Measurements from ENCODE around the gene RNASET2.
"Not testable (repeated sequence)": the region's sequence is repeated elsewhere in the genome, so short reads cannot be mapped to it uniquely, and the experiment has no call there.

Gene RNASET2

GRCh38 chr6:166904101-166904746, 52.1 kb downstream of the RNASET2 start:
- Histone ChIP-seq H3K9ac (ENCODE audit: low read length) (no peak overlapping the region), H3K4me1 (ENCODE audit: insufficient read depth, low read length) (no peaks in the 10 kb centered on the region), H3K27me3 (ENCODE audit: control insufficient read depth in 1 of 2, insufficient read depth in 2 of 2, low read length in 2 of 2) (no peaks in the 10 kb centered on the region), H3K36me3 (ENCODE audit: insufficient read depth, low read length) (no peaks in the 10 kb centered on the region), H3K4me3 (ENCODE audit: low read depth in 1 of 2, low read length in 2 of 2) (no peak overlapping the region), H3K27ac (ENCODE audit: low read depth, low read length) (no peak overlapping the region), H3K9me3 (ENCODE audit: low read length) (no peaks in the 10 kb centered on the region)

- no peak overlapping the region for H3K4me3 ChIP-seq (ENCODE audit: low read depth in 1 of 2, low read length in 2 of 2)
- no peaks in the 10 kb centered on the region for H3K36me3 ChIP-seq (ENCODE audit: insufficient read depth, low read length)
- H3K4me1 ChIP-seq (ENCODE audit: insufficient read depth, low read length), result no peaks in the 10 kb centered on the region
- H3K9ac ChIP-seq (ENCODE audit: low read length), result no peak overlapping the region
- H3K27ac ChIP-seq (ENCODE audit: low read depth, low read length), result no peak overlapping the region
- no peaks in the 10 kb centered on the region for H3K9me3 ChIP-seq (ENCODE audit: low read length)
- H3K27me3 ChIP-seq (ENCODE audit: control insufficient read depth in 1 of 2, insufficient read depth in 2 of 2, low read length in 2 of 2), result no peaks in the 10 kb centered on the region
Measured at GRCh38 chr6:166903500-166903899, 52.9 kb downstream of the RNASET2 start.

GRCh38 chr6:166903027-166903426, 53.3 kb downstream of the RNASET2 start:
- Histone ChIP-seq H3K9ac (ENCODE audit: low read length) (no peak overlapping the region), H3K4me1 (ENCODE audit: insufficient read depth, low read length) (no peaks in the 10 kb centered on the region), H3K4me3 (ENCODE audit: low read depth in 1 of 2, low read length in 2 of 2) (no peak overlapping the region), H3K36me3 (ENCODE audit: insufficient read depth, low read length) (no peaks in the 10 kb centered on the region), H3K27ac (ENCODE audit: low read depth, low read length) (no peak overlapping the region), H3K27me3 (ENCODE audit: control insufficient read depth in 1 of 2, insufficient read depth in 2 of 2, low read length in 2 of 2) (no peaks in the 10 kb centered on the region), H3K9me3 (ENCODE audit: low read length) (no peaks in the 10 kb centered on the region)

GRCh38 chr6:166902211-166902755, 54.1 kb downstream of the RNASET2 start:
- no peak overlapping the region for H3K9ac ChIP-seq (ENCODE audit: low read length)
- no peaks in the 10 kb centered on the region for H3K36me3 ChIP-seq (ENCODE audit: insufficient read depth, low read length)

GRCh38 chr6:166901626-166902025, 54.7 kb downstream of the RNASET2 start:
- Histone ChIP-seq H3K9me3 (ENCODE audit: low read length) (no peaks in the 10 kb centered on the region), H3K27me3 (ENCODE audit: control insufficient read depth in 1 of 2, insufficient read depth in 2 of 2, low read length in 2 of 2) (no peaks in the 10 kb centered on the region), H3K4me3 (ENCODE audit: low read depth in 1 of 2, low read length in 2 of 2) (no peak overlapping the region), H3K9ac (ENCODE audit: low read length) (no peak overlapping the region), H3K4me1 (ENCODE audit: insufficient read depth, low read length) (no peaks in the 10 kb centered on the region), H3K27ac (ENCODE audit: low read depth, low read length) (no peak overlapping the region), H3K36me3 (ENCODE audit: insufficient read depth, low read length) (no peaks in the 10 kb centered on the region)

More at GRCh38 chr6:166902211-166902755, 54.1 kb downstream of the RNASET2 start:
- Histone ChIP-seq H3K4me3 (ENCODE audit: low read depth in 1 of 2, low read length in 2 of 2) (no peak overlapping the region), H3K4me1 (ENCODE audit: insufficient read depth, low read length) (no peaks in the 10 kb centered on the region), H3K27ac (ENCODE audit: low read depth, low read length) (no peak overlapping the region), H3K9me3 (ENCODE audit: low read length) (no peaks in the 10 kb centered on the region), H3K27me3 (ENCODE audit: control insufficient read depth in 1 of 2, insufficient read depth in 2 of 2, low read length in 2 of 2) (no peaks in the 10 kb centered on the region)

- Histone ChIP-seq H3K27me3 (ENCODE audit: control insufficient read depth in 1 of 2, insufficient read depth in 2 of 2, low read length in 2 of 2) (no peaks in the 10 kb centered on the region), H3K4me3 (ENCODE audit: low read depth in 1 of 2, low read length in 2 of 2) (no peak overlapping the region), H3K9ac (ENCODE audit: low read length) (no peak overlapping the region), H3K9me3 (ENCODE audit: low read length) (no peaks in the 10 kb centered on the region), H3K4me1 (ENCODE audit: insufficient read depth, low read length) (no peaks in the 10 kb centered on the region), H3K27ac (ENCODE audit: low read depth, low read length) (no peak overlapping the region), H3K36me3 (ENCODE audit: insufficient read depth, low read length) (no peaks in the 10 kb centered on the region)
Measured at GRCh38 chr6:166900956-166901607, 55.3 kb downstream of the RNASET2 start.

GRCh38 chr6:166900130-166900708, 56.1 kb downstream of the RNASET2 start:
- H3K9ac ChIP-seq (ENCODE audit: low read length), result no peak overlapping the region
- H3K9me3 ChIP-seq (ENCODE audit: low read length), result no peaks in the 10 kb centered on the region
- no peak overlapping the region for H3K27ac ChIP-seq (ENCODE audit: low read depth, low read length)
- H3K4me3 ChIP-seq (ENCODE audit: low read depth in 1 of 2, low read length in 2 of 2), result no peak overlapping the region
- H3K27me3 ChIP-seq (ENCODE audit: control insufficient read depth in 1 of 2, insufficient read depth in 2 of 2, low read length in 2 of 2), result no peaks in the 10 kb centered on the region
- no peaks in the 10 kb centered on the region for H3K36me3 ChIP-seq (ENCODE audit: insufficient read depth, low read length)
- H3K4me1 ChIP-seq (ENCODE audit: insufficient read depth, low read length), result no peaks in the 10 kb centered on the region

- Histone ChIP-seq H3K36me3 (ENCODE audit: insufficient read depth, low read length) (no peaks in the 10 kb centered on the region), H3K9me3 (ENCODE audit: low read length) (no peaks in the 10 kb centered on the region), H3K4me3 (ENCODE audit: low read depth in 1 of 2, low read length in 2 of 2) (no peak overlapping the region), H3K9ac (ENCODE audit: low read length) (no peak overlapping the region), H3K4me1 (ENCODE audit: insufficient read depth, low read length) (no peaks in the 10 kb centered on the region), H3K27ac (ENCODE audit: low read depth, low read length) (no peak overlapping the region), H3K27me3 (ENCODE audit: control insufficient read depth in 1 of 2, insufficient read depth in 2 of 2, low read length in 2 of 2) (no peaks in the 10 kb centered on the region)
Measured at GRCh38 chr6:166898910-166899309, 57.4 kb downstream of the RNASET2 start.

- not testable (repeated sequence) for H3K9me3 ChIP-seq (ENCODE audit: low read length); H3K4me1 ChIP-seq (ENCODE audit: insufficient read depth, low read length); H3K27ac ChIP-seq (ENCODE audit: low read depth, low read length); H3K4me3 ChIP-seq (ENCODE audit: low read depth in 1 of 2, low read length in 2 of 2); H3K9ac ChIP-seq (ENCODE audit: low read length); H3K36me3 ChIP-seq (ENCODE audit: insufficient read depth, low read length); H3K27me3 ChIP-seq (ENCODE audit: control insufficient read depth in 1 of 2, insufficient read depth in 2 of 2, low read length in 2 of 2)
Measured at GRCh38 chr6:166894614-166895013, 61.7 kb downstream of the RNASET2 start.

- not testable (repeated sequence) for H3K27me3 ChIP-seq (ENCODE audit: control insufficient read depth in 1 of 2, insufficient read depth in 2 of 2, low read length in 2 of 2); H3K27ac ChIP-seq (ENCODE audit: low read depth, low read length); H3K4me3 ChIP-seq (ENCODE audit: low read depth in 1 of 2, low read length in 2 of 2); H3K9ac ChIP-seq (ENCODE audit: low read length); H3K9me3 ChIP-seq (ENCODE audit: low read length); H3K4me1 ChIP-seq (ENCODE audit: insufficient read depth, low read length); H3K36me3 ChIP-seq (ENCODE audit: insufficient read depth, low read length)
Measured at GRCh38 chr6:166892472-166892871, 63.9 kb downstream of the RNASET2 start.

GRCh38 chr6:166886773-166887172, 69.6 kb downstream of the RNASET2 start:
- H3K27ac ChIP-seq (ENCODE audit: low read depth, low read length); H3K9ac ChIP-seq (ENCODE audit: low read length); H3K36me3 ChIP-seq (ENCODE audit: insufficient read depth, low read length); H3K4me1 ChIP-seq (ENCODE audit: insufficient read depth, low read length); H3K27me3 ChIP-seq (ENCODE audit: control insufficient read depth in 1 of 2, insufficient read depth in 2 of 2, low read length in 2 of 2); H3K4me3 ChIP-seq (ENCODE audit: low read depth in 1 of 2, low read length in 2 of 2); H3K9me3 ChIP-seq (ENCODE audit: low read length): not testable (repeated sequence)

All from muscle layer of colon (tissue), 2 donors.